Choroid plexus epithelial cell (primary cell): Measurements from ENCODE around the gene ECE1.
A peak's percentile ranks its signal among the peaks of the same experiment; 100 is the strongest.

Source experiments
- DNase-seq: peaks from one replicate; pipeline ENCODE4 v3.0.0-alpha.2; 2010; ENCODE audit warnings: low read depth
- H3K4me3 ChIP-seq: 2 replicates; pipeline ENCODE4 v1.5.1; 2011; ENCODE audit warnings: low read depth, mild to moderate bottlenecking, control low read depth, low read length, moderate library complexity
- TF ChIP-seq, protein P1 (sequence below): conservative IDR thresholded peaks from 2 replicates; pipeline ENCODE4 v1.5.1; 2011; ENCODE audit warnings: low read depth, mild to moderate bottlenecking, control low read depth, inconsistent platforms, low read length, moderate library complexity

ECE1 gene

DNA sequence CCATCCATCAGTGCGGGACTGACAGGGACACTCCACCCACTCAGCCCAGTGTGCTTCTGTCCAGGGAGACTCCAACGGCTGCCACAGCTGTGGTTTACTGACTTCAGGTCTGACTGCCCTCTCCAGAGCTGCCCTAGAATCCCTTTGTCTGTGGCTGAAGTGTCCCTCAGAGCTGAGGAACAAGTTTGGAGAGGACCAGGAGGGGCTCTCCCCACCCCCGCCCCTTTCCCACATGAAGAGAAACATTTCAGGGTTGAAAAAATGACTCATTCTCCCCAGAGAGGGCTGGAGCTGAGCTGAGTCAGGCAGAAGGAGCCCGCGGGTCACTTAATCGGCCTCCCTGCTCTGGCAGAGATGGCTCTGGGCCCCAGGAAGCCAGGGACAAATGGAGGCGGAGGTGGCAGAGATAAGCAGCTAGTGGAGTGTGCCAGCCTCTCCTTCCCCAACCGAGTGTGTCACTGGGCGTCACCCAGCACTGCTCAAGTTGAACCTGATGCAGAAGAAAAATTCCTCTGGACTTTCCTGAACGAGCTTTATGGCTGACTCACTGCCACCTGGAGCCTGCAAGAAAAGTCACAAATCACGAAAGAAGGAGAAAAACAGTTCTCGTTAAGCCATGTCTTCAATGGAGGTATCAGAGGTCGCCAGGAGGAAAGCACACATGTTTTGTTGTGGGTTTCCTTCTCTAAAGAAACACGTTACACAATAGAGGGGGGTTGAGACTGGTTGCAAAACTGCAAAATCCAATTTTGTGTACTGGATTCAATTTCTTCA lies 34.3 kb upstream of the ECE1 start:
- TF ChIP-seq, protein P1, sequence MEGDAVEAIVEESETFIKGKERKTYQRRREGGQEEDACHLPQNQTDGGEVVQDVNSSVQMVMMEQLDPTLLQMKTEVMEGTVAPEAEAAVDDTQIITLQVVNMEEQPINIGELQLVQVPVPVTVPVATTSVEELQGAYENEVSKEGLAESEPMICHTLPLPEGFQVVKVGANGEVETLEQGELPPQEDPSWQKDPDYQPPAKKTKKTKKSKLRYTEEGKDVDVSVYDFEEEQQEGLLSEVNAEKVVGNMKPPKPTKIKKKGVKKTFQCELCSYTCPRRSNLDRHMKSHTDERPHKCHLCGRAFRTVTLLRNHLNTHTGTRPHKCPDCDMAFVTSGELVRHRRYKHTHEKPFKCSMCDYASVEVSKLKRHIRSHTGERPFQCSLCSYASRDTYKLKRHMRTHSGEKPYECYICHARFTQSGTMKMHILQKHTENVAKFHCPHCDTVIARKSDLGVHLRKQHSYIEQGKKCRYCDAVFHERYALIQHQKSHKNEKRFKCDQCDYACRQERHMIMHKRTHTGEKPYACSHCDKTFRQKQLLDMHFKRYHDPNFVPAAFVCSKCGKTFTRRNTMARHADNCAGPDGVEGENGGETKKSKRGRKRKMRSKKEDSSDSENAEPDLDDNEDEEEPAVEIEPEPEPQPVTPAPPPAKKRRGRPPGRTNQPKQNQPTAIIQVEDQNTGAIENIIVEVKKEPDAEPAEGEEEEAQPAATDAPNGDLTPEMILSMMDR, result no peak
- no peak overlapping the region for H3K4me3 ChIP-seq
- DNase-seq, result peak; percentile 85

DNA sequence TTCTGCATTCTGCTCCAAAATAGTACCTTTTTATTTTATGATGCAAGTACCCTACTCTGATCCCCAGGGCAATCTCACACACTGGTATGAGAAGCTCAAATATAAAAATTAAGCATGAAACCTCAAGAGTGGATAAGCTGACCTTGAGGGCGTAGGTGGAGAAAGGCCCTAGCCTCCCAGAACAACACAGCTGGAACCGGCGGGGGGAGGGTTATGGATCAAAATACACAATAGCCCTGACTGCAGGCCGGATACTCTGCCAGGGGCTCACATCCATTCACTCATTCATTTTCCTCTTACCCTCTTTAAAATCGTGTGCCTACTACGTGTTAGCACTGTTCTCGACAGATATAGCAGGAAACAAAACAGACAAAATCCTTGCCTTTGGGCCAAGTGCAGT lies 32.8 kb upstream of the ECE1 start:
- H3K4me3 ChIP-seq, result no peak overlapping the region
- peak; percentile 42 for DNase-seq
- TF ChIP-seq, protein P1, result no peak

DNA sequence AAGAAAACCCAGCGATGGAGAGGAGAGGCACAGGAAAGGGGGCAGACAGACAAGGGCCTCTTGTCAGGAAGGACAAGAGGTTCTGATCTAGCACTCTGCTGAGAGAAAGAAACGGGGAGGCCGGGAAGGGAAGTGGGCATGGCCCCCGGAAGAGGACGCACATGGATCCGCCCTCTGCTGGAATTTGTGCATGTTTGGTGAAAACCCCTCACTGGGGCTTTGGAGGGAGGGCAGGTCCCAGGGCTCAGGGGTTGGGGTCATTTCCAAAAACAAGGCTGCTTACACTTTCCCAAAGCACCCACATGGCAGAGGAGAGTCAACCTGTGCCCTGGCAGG lies 32.4 kb upstream of the ECE1 start:
- no peak overlapping the region for H3K4me3 ChIP-seq
- no peak for DNase-seq
- TF ChIP-seq, protein P1, result no peak

DNA sequence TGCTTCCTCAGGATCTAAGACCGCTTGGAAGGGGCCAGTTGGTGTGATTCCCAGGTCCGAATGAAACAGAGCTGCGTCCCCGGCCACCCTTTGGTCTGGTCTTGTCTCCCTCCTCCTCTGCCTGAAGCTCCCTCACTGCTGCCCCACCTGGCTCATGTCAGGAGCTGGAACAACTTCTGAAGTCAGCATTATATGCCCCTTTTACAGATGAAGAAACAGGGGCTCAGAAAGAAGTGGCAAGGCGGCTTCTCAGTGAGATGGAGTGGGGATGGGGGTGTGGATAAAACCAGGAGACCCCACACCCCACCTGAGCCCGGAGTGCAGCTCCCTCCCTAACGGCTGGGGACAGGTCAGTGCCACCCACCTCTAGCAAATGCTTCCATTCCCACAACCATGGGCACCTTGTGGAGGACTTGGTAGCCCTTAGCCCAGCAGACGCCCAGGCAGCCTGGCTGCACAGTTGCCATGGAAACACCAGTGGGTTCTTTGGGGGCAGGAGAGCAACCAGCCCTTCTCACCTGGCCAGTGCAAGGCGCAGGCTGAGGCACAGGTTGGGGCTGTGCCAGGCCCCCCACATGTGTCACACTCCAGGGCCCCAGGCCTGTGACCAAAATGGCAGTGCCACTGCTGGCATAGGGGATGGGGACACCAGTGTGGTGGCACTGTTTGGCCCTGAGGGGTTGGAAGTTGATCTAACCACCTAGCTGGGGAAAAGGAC lies 31.9 kb upstream of the ECE1 start:
- TF ChIP-seq, protein P1, result peak; percentile 44
- H3K4me3 ChIP-seq, result no peak overlapping the region
- no peak for DNase-seq

DNA sequence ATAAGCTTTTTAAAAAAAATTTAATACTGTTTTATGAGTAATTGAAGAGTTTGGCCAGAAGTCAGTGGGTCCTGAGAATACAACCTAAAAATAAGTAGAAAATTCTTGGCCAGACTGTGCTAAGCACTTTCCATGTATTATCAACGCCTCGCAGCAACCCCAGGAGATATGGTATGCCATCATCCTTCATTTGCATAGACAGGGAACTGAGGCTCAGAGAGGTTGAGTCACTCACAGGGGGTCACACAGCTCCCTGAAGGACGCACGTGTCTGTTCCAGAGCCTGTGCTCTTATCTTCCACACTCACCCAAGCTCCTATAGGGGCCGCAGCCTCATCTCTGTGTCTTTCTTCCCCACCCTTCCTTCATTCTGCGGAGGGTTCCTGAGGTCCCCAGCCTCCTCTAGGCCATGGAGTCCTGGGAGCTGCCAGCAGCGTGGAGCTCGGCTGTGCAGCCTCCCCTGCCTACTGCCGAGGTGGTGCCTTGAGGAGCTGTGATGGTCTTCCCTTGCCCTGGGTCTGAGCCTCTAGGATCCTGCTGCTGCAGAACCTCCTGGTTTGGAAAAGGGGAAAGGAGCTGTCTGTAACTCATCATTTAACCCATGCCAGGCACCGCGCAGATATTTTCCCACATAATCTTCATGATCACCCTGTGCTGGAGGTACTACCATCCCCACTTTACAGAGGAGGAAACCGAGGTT lies 30.3 kb upstream of the ECE1 start:
- TF ChIP-seq, protein P1, result no peak
- DNase-seq, result peak; percentile 57
- no peak overlapping the region for H3K4me3 ChIP-seq

DNA sequence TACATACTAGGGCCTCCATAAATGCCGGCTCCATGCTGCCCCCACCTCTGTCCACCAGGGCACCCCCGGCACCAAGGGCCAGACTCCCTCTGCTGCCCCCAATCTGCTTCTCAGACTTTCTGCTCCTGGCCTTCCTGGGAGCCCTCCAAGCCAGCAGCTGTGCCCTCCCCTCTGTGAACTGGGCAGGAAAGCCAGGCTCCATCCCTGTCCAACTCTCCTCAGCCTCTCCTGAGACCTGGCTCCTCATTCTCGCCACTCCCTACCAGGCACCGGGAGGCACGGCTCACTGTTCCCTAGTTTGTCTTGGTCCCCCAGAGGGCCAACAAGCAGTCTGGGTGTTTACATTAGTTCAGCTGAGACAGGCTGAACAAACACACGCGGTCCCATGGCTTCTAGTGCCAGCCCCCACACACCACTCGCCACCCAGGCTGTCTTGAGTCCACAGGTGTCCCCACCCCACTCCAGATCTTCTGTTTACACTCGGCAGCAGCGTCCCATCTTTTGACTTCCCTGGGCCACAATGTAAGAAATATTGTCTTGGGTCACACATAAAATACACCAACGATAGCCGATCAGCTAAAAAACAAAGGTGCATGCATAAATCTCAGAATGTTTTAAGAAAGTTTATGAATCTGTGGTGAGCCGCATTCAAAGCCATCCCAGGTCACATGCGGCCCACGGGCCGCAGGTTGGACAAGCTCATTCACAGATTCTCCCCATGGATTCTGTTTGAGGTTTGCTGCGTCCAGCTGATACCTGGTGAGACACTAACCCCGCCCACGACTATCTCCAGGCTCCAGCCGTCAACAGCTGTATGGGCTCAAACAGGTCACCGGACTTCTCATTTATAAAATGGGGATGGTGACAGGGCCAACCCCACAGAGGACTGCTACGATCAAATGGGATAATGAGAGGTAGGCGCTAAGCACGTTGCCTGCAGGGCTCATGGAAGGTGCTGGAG lies 29.5 kb upstream of the ECE1 start:
- DNase-seq, result peak; percentile 50
- TF ChIP-seq, protein P1, result peak; percentile 30
- H3K4me3 ChIP-seq, result no peak overlapping the region
